ENCODE measurements around the gene SHISA6.

The SHISA6 gene

DNA sequence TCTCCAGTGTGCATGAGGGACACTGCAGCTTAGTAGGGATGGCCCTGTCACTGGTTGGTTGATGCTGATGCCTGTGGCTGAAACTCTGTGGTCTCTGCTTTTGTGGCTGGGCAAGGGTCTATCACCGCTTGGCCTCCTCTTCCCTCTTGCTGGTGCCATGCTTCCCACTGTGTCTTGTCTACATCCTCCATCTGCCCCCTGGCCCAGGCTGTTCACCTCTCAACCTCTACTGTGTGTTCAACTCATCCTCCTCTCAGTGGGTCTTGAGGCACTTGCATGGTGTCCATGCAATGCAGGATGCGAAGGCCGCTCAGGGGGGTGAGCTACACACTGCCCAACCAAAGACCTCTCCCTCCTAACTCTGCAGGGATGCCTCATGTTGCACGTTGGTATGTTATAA is 19.8 kb upstream of the SHISA6 start:
- H3K4me3 ChIP-seq (ENCODE audit: low read length) = no peak overlapping the region
- no peak for TF ChIP-seq CTCF (conservative IDR thresholded peaks at IDR 0.05; ENCODE audit: low read depth, low read length)
- DNase-seq (ENCODE audit: low read depth) = no peak

- no peak for TF ChIP-seq CTCF (conservative IDR thresholded peaks at IDR 0.05; ENCODE audit: low read depth, low read length)
- H3K4me3 ChIP-seq (ENCODE audit: low read length) = no peak overlapping the region
- no peak for DNase-seq (ENCODE audit: low read depth)
These were observed 19.3 kb upstream of the SHISA6 start for GRCh38 chr17:11221721-11222120.

DNA sequence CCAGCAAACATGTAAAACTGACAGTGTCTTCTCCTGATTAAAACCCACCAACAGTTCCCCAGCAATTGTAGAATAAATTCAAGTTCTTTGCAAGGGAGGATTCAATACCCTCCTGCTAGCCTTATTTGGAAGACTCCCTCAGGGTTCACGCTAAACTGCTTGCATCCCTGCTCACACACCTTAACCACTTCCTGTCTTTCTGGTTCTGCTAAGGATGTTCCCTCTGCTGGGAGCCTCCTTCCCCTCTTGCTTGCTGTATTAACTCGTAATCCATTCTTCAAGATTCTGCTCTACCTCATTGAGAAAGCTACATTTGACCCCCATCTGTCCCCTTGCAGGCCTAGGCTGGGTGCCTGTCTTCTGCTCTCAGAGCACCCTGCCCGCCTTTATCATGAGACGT is 2.3 kb upstream of the SHISA6 start:
- H3K4me3 ChIP-seq (ENCODE audit: low read length) = no peak overlapping the region
- TF ChIP-seq CTCF (conservative IDR thresholded peaks at IDR 0.05; ENCODE audit: low read depth, low read length) = no peak
- no peak for DNase-seq (ENCODE audit: low read depth)

DNA sequence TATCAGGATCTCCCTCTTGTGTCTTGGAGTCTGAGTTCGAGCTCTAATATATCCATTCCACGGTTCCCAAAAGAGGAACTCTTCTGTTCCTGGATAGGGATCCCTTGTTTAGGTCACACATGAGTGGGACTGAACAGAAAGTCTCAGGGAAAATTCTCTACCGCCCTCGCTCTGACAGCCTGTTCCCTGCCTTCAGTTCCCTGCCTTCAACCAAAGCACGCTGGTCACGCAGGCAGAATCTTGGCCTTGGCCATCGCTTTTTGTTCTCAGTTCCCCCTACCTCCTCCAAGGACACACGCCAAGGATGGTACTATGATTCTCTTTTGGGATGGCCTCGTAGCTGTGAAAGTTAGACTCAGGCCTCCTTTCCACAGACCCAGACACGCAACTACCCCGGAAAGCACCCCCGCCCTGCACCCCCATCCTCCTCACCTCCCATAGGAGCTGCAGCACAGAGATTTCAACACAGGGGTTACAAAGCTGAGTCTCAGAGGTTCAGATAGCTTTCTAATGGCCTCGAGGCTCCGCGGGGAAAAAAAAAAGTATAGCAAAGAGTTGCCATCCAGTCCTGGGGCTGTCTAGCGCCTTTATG is 1.5 kb upstream of the SHISA6 start:
- TF ChIP-seq CTCF (conservative IDR thresholded peaks at IDR 0.05; ENCODE audit: low read depth, low read length) = no peak
- DNase-seq (ENCODE audit: low read depth) = no peak
- no peak overlapping the region for H3K4me3 ChIP-seq (ENCODE audit: low read length)

- no peak for TF ChIP-seq CTCF (conservative IDR thresholded peaks at IDR 0.05; ENCODE audit: low read depth, low read length)
- no peak overlapping the region for H3K4me3 ChIP-seq (ENCODE audit: low read length)
- no peak for DNase-seq (ENCODE audit: low read depth)
These were observed 772 bp upstream of the SHISA6 start for GRCh38 chr17:11240041-11240840.

- DNase-seq (ENCODE audit: low read depth) = no peak
- no peak overlapping the region for H3K4me3 ChIP-seq (ENCODE audit: low read length)
- no peak for TF ChIP-seq CTCF (conservative IDR thresholded peaks at IDR 0.05; ENCODE audit: low read depth, low read length)
These were observed 706 bp downstream of the SHISA6 start for GRCh38 chr17:11241611-11242226.
